ENCODE results near the gene GPR107. TPM values are rescaled to one million over a fixed set of nuclear protein-coding genes. Genes with fewer than 3 reads are reported as not detected.

The GPR107 gene
- total RNA-seq, 1 donor from 2014 or later, result 29.4 TPM

- Histone ChIP-seq H3K36me3 (ENCODE audit: control insufficient read depth, insufficient read depth, low read length) (no peaks in the 10 kb centered on the region), H3K4me3 (ENCODE audit: low read depth, low read length) (no peak overlapping the region), H3K27me3 (ENCODE audit: control insufficient read depth, insufficient read depth, low read length) (no peaks in the 10 kb centered on the region)
- no peak for TF ChIP-seq CTCF (IDR thresholded peaks at IDR 0.05; ENCODE audit: insufficient read depth, low read length, poor library complexity, severe bottlenecking)
- DNase-seq (ENCODE audit: low read depth), result no peak
Measured at GRCh38 chr9:130034570-130034969, 19.1 kb upstream of the GPR107 start.

GRCh38 chr9:130036099-130036498 lies 17.6 kb upstream of the GPR107 start:
- DNase-seq (ENCODE audit: low read depth), result no peak
- Histone ChIP-seq H3K4me3 (ENCODE audit: low read depth, low read length) (no peak overlapping the region), H3K27me3 (ENCODE audit: control insufficient read depth, insufficient read depth, low read length) (no peaks in the 10 kb centered on the region), H3K36me3 (ENCODE audit: control insufficient read depth, insufficient read depth, low read length) (no peaks in the 10 kb centered on the region)
- TF ChIP-seq CTCF (IDR thresholded peaks at IDR 0.05; ENCODE audit: insufficient read depth, low read length, poor library complexity, severe bottlenecking), result no peak

- TF ChIP-seq CTCF (IDR thresholded peaks at IDR 0.05; ENCODE audit: insufficient read depth, low read length, poor library complexity, severe bottlenecking), result peak; percentile 16
- Histone ChIP-seq H3K4me3 (ENCODE audit: low read depth, low read length) (no peak overlapping the region), H3K27me3 (ENCODE audit: control insufficient read depth, insufficient read depth, low read length) (no peaks in the 10 kb centered on the region), H3K36me3 (ENCODE audit: control insufficient read depth, insufficient read depth, low read length) (no peaks in the 10 kb centered on the region)
- DNase-seq (ENCODE audit: low read depth), result no peak
Measured at GRCh38 chr9:130039528-130040147, 14.1 kb upstream of the GPR107 start.

GRCh38 chr9:130040984-130041647 lies 12.6 kb upstream of the GPR107 start:
- no peaks in the 10 kb centered on the region for H3K27me3 ChIP-seq (ENCODE audit: control insufficient read depth, insufficient read depth, low read length)
- no peak overlapping the region for H3K4me3 ChIP-seq (ENCODE audit: low read depth, low read length)
- no peak for DNase-seq (ENCODE audit: low read depth)

GRCh38 chr9:130041648-130042405 lies 11.9 kb upstream of the GPR107 start:
- no peaks in the 10 kb centered on the region for H3K36me3 ChIP-seq (ENCODE audit: control insufficient read depth, insufficient read depth, low read length)
- TF ChIP-seq CTCF (IDR thresholded peaks at IDR 0.05; ENCODE audit: insufficient read depth, low read length, poor library complexity, severe bottlenecking), result no peak
- peak overlapping the region; percentile 92 for H3K4me3 ChIP-seq (ENCODE audit: low read depth, low read length)
- DNase-seq (ENCODE audit: low read depth), result no peak
- no peaks in the 10 kb centered on the region for H3K27me3 ChIP-seq (ENCODE audit: control insufficient read depth, insufficient read depth, low read length)

More at GRCh38 chr9:130040984-130041647, 12.6 kb upstream of the GPR107 start:
- H3K36me3 ChIP-seq (ENCODE audit: control insufficient read depth, insufficient read depth, low read length), result no peaks in the 10 kb centered on the region
- no peak for TF ChIP-seq CTCF (IDR thresholded peaks at IDR 0.05; ENCODE audit: insufficient read depth, low read length, poor library complexity, severe bottlenecking)

All from kidney epithelial cell (primary cell).